HepG2 (cell line): ENCODE data around the gene MACROH2A1. TPM values are rescaled to one million over a fixed set of nuclear protein-coding genes. Genes with fewer than 3 reads are reported as not detected.

Source experiments
- ATAC-seq: fragments of 200-7000 bp; cut with Tn5 transposase; 3 replicates; pipeline ENCODE4 v1.9.1; 2020; ENCODE audit warnings: mild to moderate bottlenecking, moderate library complexity
- BruUV-seq: library from RNA; stranded (reverse); fragments of 400-500 nt; replicated peaks from 2 replicates; lab custom pipeline; 2021; lab: Mats Ljungman, UMichigan
- CTCF ChIA-PET: fragments of 300-600 bp; formaldehyde crosslinking; extraction: SDS; loops from one replicate; lab custom pipeline; 2021; ENCODE audit warnings: low total read pairs, inconsistent platforms, low intra/inter-chr PET ratio; lab: Yijun Ruan, JAX
- POLR2A ChIA-PET: fragments of 350-600 bp; sonication (Branson Sonifier 250); formaldehyde crosslinking; loops from one replicate; lab custom pipeline; 2020; ENCODE audit warnings: antibody characterized with exemption, inconsistent platforms; lab: Yijun Ruan, JAX
- DNase-seq: peaks from one replicate; pipeline ENCODE4 v3.0.0-alpha.2; 2015; ENCODE audit warnings: low spot score
- FAIRE-seq: peaks from 3 replicates; lab custom pipeline; 2011; peaks lifted over from hg19 to GRCh38; lab: Jason Lieb, UNC
- H2AFZ ChIP-seq: one replicate; pipeline ENCODE4 v1.6.1; 2011; ENCODE audit warnings: low read length, inconsistent platforms
- H3K27ac ChIP-seq: fragments of 300-600 bp; 3 replicates; pipeline ENCODE4 v1.8.0; 2011; ENCODE audit warnings: mixed run types, mild to moderate bottlenecking, mixed read lengths, low read length, inconsistent platforms; ENCODE audit not compliant: insufficient read depth; ENCODE audit errors: extremely low read length
- H3K27me3 ChIP-seq, 2 experiments: fragments of 200-600 bp in 1 of 2; 2 replicates in 1 of 2; 3 replicates in 1 of 2; pipeline versions ENCODE4 v1.6.0 to v1.8.0; 2011; ENCODE audit warnings: low read length in 2 of 2, mild to moderate bottlenecking in 2 of 2, moderate library complexity in 2 of 2, inconsistent platforms in 1 of 2; ENCODE audit not compliant: insufficient read depth in 2 of 2, control insufficient read depth in 1 of 2
- H3K36me3 ChIP-seq, 2 experiments: fragments of 200-600 bp in 1 of 2; replicated peaks in 1 of 2; 2 replicates in 1 of 2; 3 replicates in 1 of 2; pipeline versions ENCODE4 v1.5.1 to v1.8.0; 2011; ENCODE audit warnings: low read length in 2 of 2, inconsistent platforms in 1 of 2; ENCODE audit not compliant: insufficient read depth in 2 of 2, control insufficient read depth in 1 of 2
- H3K4me1 ChIP-seq: 2 replicates; pipeline ENCODE4 v1.5.1; 2012; ENCODE audit warnings: low read length, inconsistent platforms; ENCODE audit not compliant: insufficient read depth
- H3K4me2 ChIP-seq: 2 replicates; pipeline ENCODE4 v1.6.0; 2011; ENCODE audit warnings: low read depth, low read length, inconsistent platforms
- H3K4me3 ChIP-seq, 3 experiments: fragments of 200-600 bp in 1 of 3; sonication (generic), shearing (Covaris generic) in 1 of 3; replicated peaks in 1 of 3; 2 replicates each; pipeline ENCODE4 v1.5.1; 2011 to 2016; ENCODE audit warnings: low read length in 3 of 3, inconsistent platforms in 2 of 3, low read depth in 2 of 3, mild to moderate bottlenecking in 2 of 3, control low read depth in 1 of 3, mixed read lengths in 1 of 3; ENCODE audit not compliant: insufficient read depth in 1 of 3
- H3K79me2 ChIP-seq: one replicate; pipeline ENCODE4 v1.6.1; 2011; ENCODE audit warnings: low read length, inconsistent platforms; ENCODE audit not compliant: insufficient read depth
- H3K9ac ChIP-seq: 2 replicates; pipeline ENCODE4 v1.6.0; 2011; ENCODE audit warnings: mild to moderate bottlenecking, low read depth, low read length, inconsistent platforms; ENCODE audit not compliant: insufficient read depth
- H3K9me3 ChIP-seq: 2 replicates; pipeline ENCODE4 v1.5.1; 2012; ENCODE audit warnings: mild to moderate bottlenecking, low read length
- H4K20me1 ChIP-seq: 2 replicates; pipeline ENCODE4 v1.6.0; 2011; ENCODE audit warnings: inconsistent platforms, mild to moderate bottlenecking, low read length, moderate library complexity; ENCODE audit not compliant: insufficient read depth
- MEIS1 ChIP-seq: sonication (generic); formaldehyde crosslinking; IDR thresholded peaks from 2 replicates; pipeline ENCODE4 v1.9.0; 2021; ENCODE audit warnings: mild to moderate bottlenecking, missing genetic modification reagents, moderate library complexity, borderline replicate concordance
- MTERF4 ChIP-seq: sonication (generic); formaldehyde crosslinking; IDR thresholded peaks from 2 replicates; pipeline ENCODE4 v1.8.0; 2023; ENCODE audit warnings: mild to moderate bottlenecking, missing genetic modification reagents
- NAIF1 ChIP-seq: sonication (generic); formaldehyde crosslinking; IDR thresholded peaks from 2 replicates; pipeline ENCODE4 v1.5.0; 2020; ENCODE audit warnings: mild to moderate bottlenecking, missing genetic modification reagents, borderline replicate concordance
- NR2C2 ChIP-seq: sonication (generic); formaldehyde crosslinking; IDR thresholded peaks from 2 replicates; pipeline ENCODE4 v1.4.0; 2020; ENCODE audit warnings: missing genetic modification reagents, mild to moderate bottlenecking, moderate library complexity, borderline replicate concordance
- RNF2 ChIP-seq: fragments of 450-650 bp; conservative IDR thresholded peaks from 2 replicates; pipeline ENCODE4 v1.6.1; 2016; ENCODE audit warnings: low read depth
- SOX5 ChIP-seq: IDR thresholded peaks from 2 replicates; pipeline ENCODE4 v1.6.1; 2016; ENCODE audit warnings: borderline replicate concordance
- SRSF4 ChIP-seq: fragments of 200-400 bp; formaldehyde crosslinking; IDR thresholded peaks from one replicate; pipeline ENCODE4 v1.6.1; 2018; ENCODE audit warnings: mild to moderate bottlenecking, low read depth, low read length, moderate library complexity; ENCODE audit not compliant: poor library complexity, severe bottlenecking
- ZMAT5 ChIP-seq: sonication (generic); formaldehyde crosslinking; IDR thresholded peaks from 2 replicates; pipeline ENCODE4 v1.5.0; 2020; ENCODE audit warnings: mild to moderate bottlenecking, low read depth, missing genetic modification reagents, borderline replicate concordance
- ZNF557 ChIP-seq: sonication (generic); formaldehyde crosslinking; IDR thresholded peaks from 2 replicates; pipeline ENCODE4 v1.4.0; 2020; ENCODE audit warnings: missing genetic modification reagents
- ZNF720 ChIP-seq: sonication (generic); formaldehyde crosslinking; IDR thresholded peaks from 2 replicates; pipeline ENCODE4 v1.4.0; 2020; ENCODE audit warnings: missing genetic modification reagents
- ZNF784 ChIP-seq: sonication (generic); formaldehyde crosslinking; IDR thresholded peaks from 2 replicates; pipeline ENCODE4 v1.5.1; 2020; ENCODE audit warnings: missing genetic modification reagents, mild to moderate bottlenecking, borderline replicate concordance
- WGBS: methylation state at CpG from one replicate; pipeline ENCODE4 v1.1.6; 2017; ENCODE audit warnings: low lambda C conversion rate; 5-methylcytosine and 5-hydroxymethylcytosine counted together
- in situ Hi-C: cut with HindIII; loops from 2 replicates; pipeline ENCODE4 v1.10.0; 2017; ENCODE audit warnings: low pct_unique_long_range_greater_than_20kb; ENCODE audit not compliant: extremely low pct_ligation_motif_present
- intact Hi-C: fragments of 100-400 bp; cut with micrococcal nuclease; formaldehyde crosslinking; loops from one replicate; pipeline ENCODE4 v1.10.0; 2022; ENCODE audit not compliant: unreplicated experiment
- polyA plus RNA-seq, 8 experiments: library from polyadenylated mRNA; depleted of rRNA in 3 of 8; stranded (reverse) in 7 of 8; unstranded in 1 of 8; fragments of >200 nt; fragmentation: Illumina TruSeq in 4 of 8; extraction: Trizol in 4 of 8; gene quantifications; 2 replicates each; pipeline versions ENCODE4 v1.2.1 to v1.2.3, GENCODE V29; 2011 to 2016; ENCODE audit warnings: low read depth in 4 of 8, missing spikeins in 1 of 8, mixed read lengths in 1 of 8; ENCODE audit not compliant: insufficient read depth in 1 of 8
- total RNA-seq, 5 experiments: library from RNA; depleted of rRNA; stranded (reverse); fragments of >200 nt; fragmentation: Illumina TruSeq; extraction: Trizol; gene quantifications; 2 replicates each; pipeline ENCODE4 v1.2.3, GENCODE V29; 2016; ENCODE audit warnings: low read depth in 1 of 5

MACROH2A1 gene
- total and polyA plus RNA-seq, 2 of the 13 experiments (the other 11 are each of a cell fraction or from before 2014, with no cell fraction given), result 69.1 to 158 TPM

- peaks cover 4 to 27% of the 10 kb centered on the region in 2 experiments; a peak in 4 of 5 replicates for H3K36me3 ChIP-seq
- no peak for FAIRE-seq
- no peaks in the 10 kb centered on the region for H3K9me3 ChIP-seq
- peaks cover 77% of the 10 kb centered on the region for H3K79me2 ChIP-seq
- H3K4me2 ChIP-seq, result no peak overlapping the region
- intact Hi-C loops (no loop called here), in situ Hi-C loops (no loop called here)
- CTCF ChIA-PET, result no interaction called here
- no peak overlapping the region for H3K9ac ChIP-seq
- no peak overlapping the region for H2AFZ ChIP-seq
- TF ChIP-seq RNF2 (no peak), ZNF784 (CRISPR knock-in tag) (no peak), SRSF4 (no peak), MEIS1 (CRISPR knock-in tag) (no peak)
- H3K4me1 ChIP-seq, result peaks cover 88% of the 10 kb centered on the region
- ATAC-seq, result no peak
- no TSS peak for BruUV-seq
- POLR2A ChIA-PET, result no interaction called here
- 98% methylated on average over 4 of the region's 4 CpGs for WGBS
- peaks cover 47% of the 10 kb centered on the region for H4K20me1 ChIP-seq
- H3K4me3 ChIP-seq, result no peak overlapping the region
- H3K27ac ChIP-seq, result no peak overlapping the region
- no peak for DNase-seq
- no peaks in the 10 kb centered on the region for H3K27me3 ChIP-seq
Measured at GRCh38 chr5:135395866-135396265, 3.2 kb downstream of the MACROH2A1 start.

GRCh38 chr5:135395451-135395850 lies 3.6 kb downstream of the MACROH2A1 start:
- no peak overlapping the region for H3K27ac ChIP-seq
- POLR2A ChIA-PET, result no interaction called here

More at GRCh38 chr5:135395451-135395850, 3.6 kb downstream of the MACROH2A1 start:
- H3K79me2 ChIP-seq, result peaks cover 82% of the 10 kb centered on the region
- no peak overlapping the region for H3K4me3 ChIP-seq
- CTCF ChIA-PET, result no interaction called here
- H3K27me3 ChIP-seq, result no peaks in the 10 kb centered on the region
- 96% methylated on average over 5 of the region's 5 CpGs for WGBS
- DNase-seq (no peak), ATAC-seq (no peak), FAIRE-seq (no peak)
- intact Hi-C loops (no loop called here), in situ Hi-C loops (no loop called here)
- H3K9me3 ChIP-seq, result no peaks in the 10 kb centered on the region
- H3K4me2 ChIP-seq, result no peak overlapping the region
- peaks cover 4 to 31% of the 10 kb centered on the region in 2 experiments; a peak in 4 of 5 replicates for H3K36me3 ChIP-seq
- peaks cover 47% of the 10 kb centered on the region for H4K20me1 ChIP-seq
- no TSS peak for BruUV-seq
- no peak overlapping the region for H3K9ac ChIP-seq
- H3K4me1 ChIP-seq, result peaks cover 84% of the 10 kb centered on the region
- no peak for TF ChIP-seq ZMAT5 (CRISPR knock-in tag)
- TF ChIP-seq NAIF1, result no peak
- no peak for TF ChIP-seq ZNF557 (CRISPR knock-in tag)
- TF ChIP-seq NR2C2 (CRISPR knock-in tag), result no peak
- no peak for TF ChIP-seq SOX5 (CRISPR knock-in tag)
- TF ChIP-seq MTERF4, result no peak
- TF ChIP-seq ZNF720 (CRISPR knock-in tag), result no peak
- H2AFZ ChIP-seq, result no peak overlapping the region
